Endothelial cell of hepatic sinusoid (primary cell): ENCODE results near the gene TNFRSF6B.

Source experiments
- in situ Hi-C: cut with HindIII; loops from 2 replicates; pipeline ENCODE4 v1.10.0; 2017; ENCODE audit warnings: low sequenced_read_pairs

The TNFRSF6B gene

GRCh38 chr20:63682384-63683139, 13.9 kb upstream of the TNFRSF6B start:
- in situ Hi-C loops, result no loop called here

GRCh38 chr20:63685269-63686026, 11.0 kb upstream of the TNFRSF6B start:
- in situ Hi-C loops, result no loop called here

- in situ Hi-C loops, result no loop called here
Measured at GRCh38 chr20:63686094-63686491, 10.4 kb upstream of the TNFRSF6B start.

GRCh38 chr20:63686492-63687321, 9.7 kb upstream of the TNFRSF6B start:
- in situ Hi-C loops, result no loop called here

- in situ Hi-C loops, result no loop called here
Measured at GRCh38 chr20:63687419-63688178, 8.9 kb upstream of the TNFRSF6B start.

GRCh38 chr20:63688228-63689045, 8.0 kb upstream of the TNFRSF6B start:
- in situ Hi-C loops, result no loop called here

- in situ Hi-C loops, result no loop called here
Measured at GRCh38 chr20:63689046-63690002, 7.1 kb upstream of the TNFRSF6B start.

GRCh38 chr20:63690003-63690897, 6.2 kb upstream of the TNFRSF6B start:
- in situ Hi-C loops, result no loop called here

GRCh38 chr20:63690898-63691710, 5.3 kb upstream of the TNFRSF6B start:
- in situ Hi-C loops, result no loop called here

- in situ Hi-C loops, result no loop called here
Measured at GRCh38 chr20:63691711-63692435, 4.6 kb upstream of the TNFRSF6B start.

- in situ Hi-C loops, result no loop called here
Measured at GRCh38 chr20:63692436-63693082, 3.9 kb upstream of the TNFRSF6B start.

- in situ Hi-C loops, result no loop called here
Measured at GRCh38 chr20:63693083-63693732, 3.2 kb upstream of the TNFRSF6B start.

GRCh38 chr20:63693733-63694583, 2.5 kb upstream of the TNFRSF6B start:
- in situ Hi-C loops, result no loop called here
